ENCODE data around the gene EPS8.
"Not testable (repeated sequence)": the region's sequence is repeated elsewhere in the genome, so short reads cannot be mapped to it uniquely, and the experiment has no call there.

Gene EPS8

DNA sequence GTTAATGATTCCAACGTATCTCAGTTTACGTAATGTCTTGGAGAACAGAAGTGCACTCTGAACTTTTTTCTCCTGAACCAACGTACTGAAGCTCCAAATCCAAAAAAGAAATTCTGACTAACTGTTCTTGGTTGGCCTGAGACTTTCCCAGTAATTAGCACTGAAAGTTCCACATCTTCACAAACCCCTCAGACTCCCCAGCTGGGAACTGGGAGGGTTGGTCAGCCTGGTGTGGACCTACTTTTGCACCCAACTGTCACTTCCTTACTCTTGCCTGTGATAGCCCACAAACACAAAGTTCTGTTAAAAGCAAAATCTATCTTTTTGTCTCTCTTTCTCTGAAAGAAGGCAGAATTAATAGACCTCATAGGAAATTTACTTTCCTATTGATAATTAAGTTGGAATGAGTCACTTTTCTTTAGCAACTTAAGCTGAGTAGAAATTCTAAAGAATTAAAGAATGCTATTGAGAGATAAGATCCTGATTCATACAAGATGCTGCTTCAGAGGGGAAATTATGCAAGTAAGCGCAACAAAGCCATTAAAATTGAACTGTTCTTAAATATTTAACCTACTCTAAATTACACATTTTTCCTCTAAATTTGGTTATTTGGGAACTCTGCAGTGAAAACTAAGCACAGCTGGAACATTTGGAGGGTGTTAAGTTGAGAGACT is 155.0 kb downstream of the EPS8 start:
- DNase-seq, result no peak

DNA sequence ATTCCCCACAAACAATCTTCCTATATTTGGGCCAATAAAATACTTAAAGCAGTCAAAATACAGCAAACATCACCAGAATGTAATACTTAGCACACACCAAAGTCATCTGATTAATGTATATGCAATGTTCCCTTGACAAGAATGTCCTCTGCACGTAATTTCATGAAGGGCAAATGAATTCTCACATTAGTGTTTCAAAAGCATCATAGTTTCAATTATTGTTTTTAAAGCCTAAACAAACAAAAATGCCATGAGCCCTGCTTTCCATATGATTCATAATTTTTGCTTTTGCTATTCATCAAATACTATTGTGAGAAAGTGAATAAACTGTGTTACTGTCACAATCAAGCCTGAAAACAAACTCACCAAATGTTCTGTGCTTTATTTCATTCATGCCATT is 156.0 kb downstream of the EPS8 start:
- DNase-seq, result no peak

DNA sequence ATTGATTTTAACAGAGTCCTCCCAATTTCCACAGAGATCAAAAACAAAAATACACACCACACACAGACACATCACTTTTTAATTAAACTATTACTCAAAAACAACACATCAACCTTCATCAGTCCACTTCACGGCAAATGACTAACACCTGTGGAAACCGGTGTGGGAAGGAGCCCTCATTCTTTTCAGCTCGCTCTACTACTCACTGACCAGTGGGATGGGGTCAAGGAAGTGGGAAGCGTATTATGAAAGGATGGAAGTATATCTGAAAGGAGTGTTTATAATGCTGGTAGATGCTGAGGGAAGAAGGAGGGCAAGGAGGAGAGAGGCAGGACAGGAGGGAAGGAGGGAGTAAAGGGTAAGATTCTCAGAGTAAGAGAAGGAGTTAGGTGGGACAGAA is 156.5 kb downstream of the EPS8 start:
- no peak for DNase-seq

DNA sequence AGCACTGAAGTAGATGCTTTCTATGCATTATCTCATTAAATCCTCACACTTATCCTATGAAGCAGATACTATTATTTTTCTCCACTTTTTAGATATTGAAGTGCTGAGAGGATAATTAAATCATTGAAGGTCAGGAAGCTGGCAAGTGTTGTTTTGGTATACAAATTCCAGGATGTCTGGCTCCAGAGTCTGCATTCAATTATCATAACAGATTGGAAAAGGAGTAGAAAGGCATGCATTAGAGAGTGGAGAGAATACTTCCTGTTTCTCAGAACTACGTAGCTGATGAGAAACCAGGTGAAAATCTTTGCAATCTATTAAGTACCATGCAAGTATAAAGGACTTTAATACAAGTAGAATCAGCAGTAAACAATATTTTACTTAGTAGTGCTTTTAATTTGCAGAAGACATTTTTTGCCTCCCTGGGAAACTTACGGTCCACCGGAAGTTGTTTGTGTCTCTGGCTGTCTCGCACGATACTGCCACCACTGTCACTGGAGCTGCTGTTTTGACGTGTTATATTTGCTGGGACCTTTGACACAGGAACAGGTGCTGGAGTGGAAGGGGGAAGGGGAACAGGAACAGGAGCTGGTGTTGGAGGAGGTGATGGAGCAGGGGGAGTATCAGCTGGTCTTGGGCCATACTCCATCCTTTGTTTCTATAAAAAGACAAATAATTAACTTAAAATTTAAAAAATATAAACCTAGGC is 158.0 kb downstream of the EPS8 start:
- DNase-seq, result no peak

DNA sequence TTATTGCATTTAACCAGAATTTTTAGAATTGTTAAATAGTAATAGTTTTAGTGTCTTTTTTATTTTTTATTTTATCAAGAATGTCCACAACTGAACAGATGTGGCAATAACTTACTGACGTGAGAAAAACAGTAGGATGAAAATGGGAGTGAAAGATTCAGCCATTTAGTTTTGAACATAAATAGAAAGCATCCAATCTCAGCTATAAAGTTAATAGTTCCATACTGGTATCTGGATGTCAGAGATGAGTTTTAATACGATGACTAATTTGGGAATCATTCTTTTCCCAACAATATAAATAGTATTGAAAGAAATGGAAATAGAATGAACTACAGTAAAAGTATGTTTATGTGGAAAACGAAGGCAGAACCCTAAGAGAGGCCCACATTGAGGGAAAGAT is 159.4 kb downstream of the EPS8 start:
- no peak for DNase-seq

GRCh38 chr12:15629108-15629507 is 160.1 kb downstream of the EPS8 start:
- no peak for DNase-seq

GRCh38 chr12:15627995-15628945 is 160.9 kb downstream of the EPS8 start:
- DNase-seq, result no peak

GRCh38 chr12:15625075-15625474 is 164.1 kb downstream of the EPS8 start:
- no peak for DNase-seq

- no peak for DNase-seq
These were observed 168.2 kb downstream of the EPS8 start for GRCh38 chr12:15620741-15621539.

DNA sequence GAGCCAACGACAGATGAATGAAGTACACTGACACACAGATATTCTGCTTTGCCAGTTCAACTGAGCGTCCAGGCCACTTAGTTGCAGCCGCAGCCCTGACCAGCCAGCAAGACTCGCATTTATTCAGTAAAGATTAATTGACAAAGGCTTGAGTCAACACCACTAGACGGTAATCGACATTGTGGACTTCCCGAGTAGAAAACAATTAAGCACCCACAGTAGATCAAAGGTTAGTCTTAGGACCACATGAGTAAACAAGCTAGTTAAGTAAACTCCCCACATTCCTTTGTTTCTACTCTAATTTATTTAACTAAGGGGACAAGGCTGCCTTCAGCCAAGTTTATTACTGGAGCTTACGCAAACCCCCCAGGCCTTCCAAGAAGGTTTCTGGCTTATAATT is 172.7 kb downstream of the EPS8 start:
- DNase-seq, result not testable (repeated sequence)

GRCh38 chr12:15613981-15614380 is 175.2 kb downstream of the EPS8 start:
- no peak for DNase-seq

DNA sequence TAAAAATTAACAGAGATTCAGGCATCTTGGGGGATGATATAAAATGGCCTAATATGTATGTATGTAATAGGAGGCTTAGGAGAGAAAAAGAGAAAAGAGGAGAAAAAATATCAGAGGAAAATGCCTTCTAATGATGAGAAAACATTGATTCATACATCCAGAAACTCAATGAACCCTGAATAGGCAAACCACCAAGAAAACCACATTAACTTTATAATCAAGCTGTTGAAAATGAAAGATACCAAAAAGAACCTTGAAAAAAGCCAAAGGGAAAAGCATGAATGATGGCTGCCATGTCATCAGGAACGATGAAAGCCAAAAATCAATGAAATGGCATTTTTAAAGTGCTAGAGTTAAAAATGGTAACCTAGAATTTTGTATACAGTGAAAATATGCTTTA is 180.2 kb downstream of the EPS8 start:
- no peak for DNase-seq

DNA sequence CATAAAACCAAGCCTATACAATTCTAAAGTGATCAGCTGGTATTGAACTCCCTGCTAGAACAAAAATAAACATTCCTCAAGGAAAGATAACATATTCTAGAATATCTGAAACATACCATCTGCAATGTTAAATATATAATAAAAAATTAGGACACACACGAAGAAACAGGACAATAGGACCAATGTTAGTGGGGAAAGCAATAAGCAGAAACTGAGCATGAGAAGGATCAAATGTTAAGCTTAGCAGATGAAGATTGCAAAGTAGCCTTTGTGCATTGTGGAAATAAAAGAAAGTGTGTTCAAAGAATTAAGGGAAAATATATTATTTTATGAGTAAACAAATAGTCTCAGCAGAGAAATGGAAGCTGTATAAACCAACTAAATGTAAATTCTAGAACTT is 180.8 kb downstream of the EPS8 start:
- DNase-seq, result no peak

- DNase-seq, result no peak
These were observed 183.2 kb downstream of the EPS8 start for GRCh38 chr12:15605881-15606590.

- DNase-seq, result no peak
These were observed 185.6 kb downstream of the EPS8 start for GRCh38 chr12:15603474-15604085.

DNA sequence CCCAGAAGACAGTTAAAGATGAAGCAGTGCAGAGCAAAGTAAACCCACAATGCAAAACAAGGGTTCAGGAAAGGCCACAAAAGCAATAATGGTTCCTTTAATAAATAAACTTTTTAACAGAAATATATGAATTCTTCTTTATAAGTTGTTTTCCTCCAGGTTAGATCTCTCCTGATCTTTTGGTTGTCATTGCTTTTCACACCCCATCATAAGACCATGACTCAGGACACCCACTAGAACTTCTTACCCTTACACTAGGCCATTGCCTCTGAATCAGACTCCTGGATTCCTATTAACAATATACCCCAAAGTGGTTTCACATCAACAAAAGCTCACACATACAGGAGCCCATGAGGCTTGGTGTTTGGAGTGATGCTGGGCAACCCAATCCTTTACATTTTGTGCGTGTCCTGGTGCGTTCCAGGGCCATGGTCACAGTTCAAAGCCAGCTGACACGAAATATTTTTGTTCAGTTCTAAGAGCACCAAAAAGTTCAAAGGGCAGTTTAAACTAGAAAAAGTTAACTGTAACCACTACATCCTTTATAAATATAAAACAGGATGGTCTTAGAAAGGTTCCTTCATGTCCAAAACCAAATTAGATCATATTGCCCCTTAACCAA is 187.0 kb downstream of the EPS8 start:
- no peak for DNase-seq

- no peak for DNase-seq
These were observed 187.9 kb downstream of the EPS8 start for GRCh38 chr12:15601210-15601800.

- no peak for DNase-seq
These were observed 188.8 kb downstream of the EPS8 start for GRCh38 chr12:15600223-15600935.

DNA sequence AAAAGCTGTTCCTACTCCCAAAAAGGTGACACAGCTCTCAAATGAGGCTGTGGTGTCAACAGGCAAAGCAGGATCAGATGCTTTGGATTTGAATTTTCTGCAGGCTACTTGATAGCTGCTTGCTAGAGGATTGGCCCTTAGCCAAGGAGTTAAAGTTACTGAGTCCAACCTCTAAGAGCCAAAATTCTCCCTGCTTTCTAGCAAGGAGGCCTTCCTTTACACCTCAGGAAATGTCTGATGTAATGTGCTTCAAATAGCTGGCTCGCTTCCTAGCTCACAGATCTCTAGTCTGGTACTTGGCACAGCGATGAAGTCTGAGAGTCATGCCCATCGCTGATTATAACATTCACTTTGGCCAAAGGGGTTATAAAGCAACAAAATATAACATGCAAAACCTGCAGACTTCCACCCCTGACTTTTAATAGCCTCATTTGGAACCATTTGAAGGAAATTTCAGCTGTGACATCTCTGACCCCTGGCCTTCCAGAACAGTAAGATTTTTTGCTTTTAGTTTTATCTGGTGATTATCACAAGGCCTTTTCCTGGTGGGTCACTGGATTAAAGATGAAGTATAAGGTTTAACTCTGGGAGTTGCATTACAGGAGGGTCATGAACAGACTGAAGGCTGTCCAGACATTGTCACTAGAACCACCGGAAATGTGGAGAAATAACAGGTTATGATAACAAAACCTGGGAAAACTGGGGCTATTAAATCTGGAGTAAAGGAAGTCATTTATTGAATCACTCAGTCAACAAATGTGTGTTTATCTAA is 189.7 kb downstream of the EPS8 start:
- no peak for DNase-seq
